B cell (primary cell): Measurements from ENCODE around the gene LIPE.

Source experiments
- CTCF ChIP-seq: fragments of 200-600 bp; IDR thresholded peaks from one replicate; pipeline ENCODE4 v1.8.0; 2022; ENCODE audit warnings: antibody characterized with exemption, mild to moderate bottlenecking
- EZH2 ChIP-seq: IDR thresholded peaks from 2 replicates; pipeline ENCODE4 v1.6.1; 2012; ENCODE audit warnings: borderline replicate concordance, low read depth, mild to moderate bottlenecking, moderate library complexity, low read length; ENCODE audit not compliant: insufficient read depth, poor library complexity, severe bottlenecking

- TF ChIP-seq CTCF, result no peak
- no peak for TF ChIP-seq EZH2
Measured at GRCh38 chr19:42407816-42408175, 19.4 kb downstream of the LIPE start.
